HK-2 (cell line): ENCODE measurements around the gene PER3.

ENCODE experiments used
- DNase-seq: peaks from one replicate; pipeline ENCODE4 v3.0.0-alpha.2; 2018; ENCODE audit not compliant: unreplicated experiment

The PER3 gene

DNA sequence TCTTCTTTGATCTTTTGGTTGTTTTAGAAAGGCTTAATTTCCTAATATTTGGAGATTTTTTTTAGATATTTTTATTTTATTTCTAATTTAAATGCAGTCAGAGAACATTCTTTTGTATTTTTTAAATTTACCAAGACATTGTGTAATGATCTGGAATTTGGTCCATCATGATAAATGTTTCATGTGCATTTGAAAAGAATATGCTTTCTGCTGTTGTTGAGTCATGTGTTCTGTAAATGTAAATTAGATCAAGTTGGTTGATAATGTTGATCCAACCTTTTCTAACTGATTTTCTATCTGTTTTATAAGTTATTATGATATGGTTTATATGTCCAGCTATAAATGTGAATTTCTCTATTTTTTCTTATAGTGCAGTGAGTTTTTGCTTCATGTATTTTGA lies 48.9 kb downstream of the PER3 start:
- DNase-seq = no peak

- DNase-seq = no peak
These were observed 54.6 kb downstream of the PER3 start for GRCh38 chr1:7838714-7839113.

- no peak for DNase-seq
These were observed 55.4 kb downstream of the PER3 start for GRCh38 chr1:7839526-7839925.

DNA sequence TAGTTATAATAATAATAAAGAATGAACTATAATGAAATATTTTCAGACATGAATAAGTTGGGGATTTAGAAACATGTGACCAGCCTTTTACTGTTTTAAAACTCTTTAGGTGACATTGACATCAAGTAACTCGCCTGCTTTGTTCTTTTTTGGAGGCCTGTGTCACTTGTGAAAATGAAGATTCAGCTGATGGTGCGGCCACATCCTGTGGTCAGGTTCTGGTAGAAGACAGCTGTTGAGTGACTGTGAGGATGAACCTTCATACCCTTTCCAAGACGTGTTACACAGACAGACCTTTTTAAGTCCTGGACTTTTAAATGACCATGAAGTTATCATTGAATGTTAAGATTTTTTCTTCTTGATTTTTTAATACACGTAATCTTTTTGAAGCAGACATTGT lies 58.4 kb downstream of the PER3 start:
- no peak for DNase-seq

- no peak for DNase-seq
These were observed 61.7 kb downstream of the PER3 start for GRCh38 chr1:7845761-7846160.

DNA sequence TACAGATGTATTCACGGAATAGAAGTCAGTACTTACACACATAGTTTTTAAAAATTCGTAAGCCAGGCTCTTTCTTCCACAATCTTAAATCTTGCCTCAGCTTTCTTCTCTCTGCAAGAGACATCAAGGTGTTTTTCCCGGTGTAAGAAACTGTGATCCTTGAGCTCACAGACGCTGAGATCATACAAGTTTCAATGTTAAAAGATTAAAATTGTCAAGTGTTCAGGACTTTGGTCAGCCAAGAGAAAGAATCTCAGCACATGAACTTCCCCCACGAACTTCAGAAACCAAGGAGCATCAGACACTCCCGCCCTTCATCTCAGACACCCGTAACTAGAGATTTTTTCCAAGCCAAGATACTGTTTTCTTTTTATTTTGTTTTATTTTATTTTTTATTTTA lies 62.6 kb downstream of the PER3 start:
- DNase-seq = no peak

GRCh38 chr1:7847599-7847998 lies 63.5 kb downstream of the PER3 start:
- no peak for DNase-seq

DNA sequence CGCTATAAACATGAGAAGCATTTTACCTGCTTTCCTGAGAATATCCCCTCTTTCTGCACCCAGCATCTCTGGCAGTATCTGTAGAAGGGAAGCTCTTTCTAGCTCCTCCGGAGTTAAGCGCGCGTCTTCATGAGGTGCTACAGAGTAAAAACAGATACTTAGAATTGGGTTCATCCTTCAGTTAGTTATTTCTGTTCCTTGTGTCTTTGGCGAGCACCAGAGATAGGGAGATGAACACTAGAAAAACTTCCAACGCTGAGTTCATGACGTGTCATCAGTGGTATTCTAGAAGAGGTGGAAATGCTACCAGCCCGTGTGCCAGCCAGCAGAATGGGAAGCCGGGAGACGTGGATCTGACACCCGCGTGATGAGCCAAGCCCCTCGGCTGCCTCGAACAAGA lies 66.7 kb downstream of the PER3 start:
- no peak for DNase-seq

DNA sequence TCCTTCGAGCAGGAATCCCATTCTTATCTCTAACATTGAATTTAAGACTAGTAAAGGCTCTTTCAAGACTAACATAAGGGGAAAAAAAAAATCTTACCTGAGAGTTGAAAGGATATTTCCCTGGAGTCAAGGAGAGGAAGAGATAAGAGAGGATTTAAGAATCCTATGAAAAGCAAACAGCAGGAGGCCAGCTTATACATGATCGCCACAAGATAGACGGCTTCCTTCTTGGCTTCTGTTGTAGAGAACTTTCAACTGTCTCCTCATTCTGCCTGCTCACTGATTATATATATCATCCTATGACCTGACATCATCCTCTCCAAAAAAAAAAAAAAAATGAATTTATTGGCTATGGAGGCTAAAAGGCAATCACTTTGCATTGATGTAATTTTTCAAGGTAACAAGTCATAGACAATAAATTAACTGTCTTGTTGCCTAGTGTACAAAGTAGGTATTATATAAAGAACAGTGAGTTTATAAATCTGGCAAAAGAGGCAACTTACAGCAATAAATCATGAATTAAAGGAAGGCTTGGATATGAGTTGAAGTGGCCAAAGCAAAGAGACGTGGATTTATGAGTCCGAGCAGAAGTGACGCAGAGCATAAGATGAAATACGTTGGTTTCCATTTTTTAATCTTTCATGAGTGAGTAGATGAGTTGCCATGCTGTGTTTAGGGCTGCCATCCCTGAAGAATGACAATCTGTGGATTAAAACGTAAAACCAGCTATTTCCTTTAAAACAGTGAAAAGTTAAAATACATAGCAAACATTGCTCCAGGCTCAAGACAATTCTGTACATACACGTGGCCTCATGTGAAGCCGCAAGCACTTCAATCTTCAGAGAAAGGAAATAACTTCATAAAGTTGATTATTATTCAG lies 69.0 kb downstream of the PER3 start, which contains the start of gene UTS2:
TSS of gene UTS2 (minus strand) at position 262 of the 880 bp plus-strand sequence. CDS start at position 200, 62 bp downstream.
- DNase-seq = no peak

- no peak for DNase-seq
These were observed 69.6 kb downstream of the PER3 start for GRCh38 chr1:7853684-7854026.

DNA sequence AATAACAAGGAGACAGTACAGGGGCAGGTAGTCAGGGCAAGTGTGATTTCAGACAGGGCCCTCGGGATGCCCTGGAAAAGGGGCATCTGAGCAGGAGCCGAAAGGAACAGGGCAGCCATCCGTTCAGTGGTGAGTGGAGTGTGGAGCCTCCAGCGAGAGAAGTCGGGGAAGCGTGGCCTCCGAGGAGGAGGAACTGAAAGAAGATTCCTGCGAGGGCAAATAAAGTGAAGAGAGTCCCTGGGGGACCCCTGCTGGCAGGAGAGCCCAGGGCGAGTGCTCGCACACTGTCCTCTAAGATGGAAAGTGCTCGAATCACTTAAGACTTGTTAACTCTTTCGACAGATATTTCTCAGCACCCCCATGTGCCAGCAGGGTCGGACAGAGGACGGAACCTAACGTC lies 72.3 kb downstream of the PER3 start:
- DNase-seq = peak; percentile 6

GRCh38 chr1:7857000-7857399 lies 72.9 kb downstream of the PER3 start:
- DNase-seq = no peak

DNA sequence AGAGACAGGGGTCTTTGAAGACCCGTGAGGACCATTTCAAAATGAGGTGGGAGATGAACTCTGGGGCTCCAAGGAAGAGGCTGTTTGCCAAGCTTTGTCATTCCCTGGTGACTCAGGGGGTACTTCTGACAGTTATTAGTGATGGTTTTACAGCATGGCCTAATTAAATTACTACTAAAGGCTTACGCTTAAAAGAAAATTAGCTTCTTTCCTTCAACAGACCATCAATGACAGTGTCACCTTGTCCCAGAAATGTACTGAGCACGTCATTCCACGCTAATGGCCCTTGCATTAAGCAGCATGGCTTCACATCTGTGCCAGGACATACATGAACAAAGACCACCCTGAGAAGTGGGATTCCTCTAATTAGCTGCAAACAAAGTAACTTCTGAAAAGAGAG lies 73.9 kb downstream of the PER3 start:
- DNase-seq = no peak

DNA sequence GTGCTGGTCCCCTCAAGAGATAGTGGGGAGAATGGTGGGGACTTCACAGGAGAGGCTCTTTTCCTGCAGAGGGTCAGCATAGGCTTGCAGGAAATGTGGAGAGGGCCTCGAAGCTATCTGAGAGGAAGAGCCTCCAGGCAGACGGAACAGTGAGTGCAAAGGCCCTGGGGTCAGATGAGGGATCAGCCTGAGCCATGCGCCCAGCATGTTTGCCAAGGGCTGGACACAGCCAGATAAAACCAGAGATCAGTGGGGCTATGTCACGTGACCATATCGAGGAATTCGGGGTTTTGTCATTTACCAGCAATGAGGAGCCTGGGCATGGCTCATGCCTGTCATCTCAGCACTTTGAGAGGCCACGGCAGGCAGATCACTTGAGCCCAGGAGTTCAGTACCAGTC lies 75.3 kb downstream of the PER3 start:
- no peak for DNase-seq

DNA sequence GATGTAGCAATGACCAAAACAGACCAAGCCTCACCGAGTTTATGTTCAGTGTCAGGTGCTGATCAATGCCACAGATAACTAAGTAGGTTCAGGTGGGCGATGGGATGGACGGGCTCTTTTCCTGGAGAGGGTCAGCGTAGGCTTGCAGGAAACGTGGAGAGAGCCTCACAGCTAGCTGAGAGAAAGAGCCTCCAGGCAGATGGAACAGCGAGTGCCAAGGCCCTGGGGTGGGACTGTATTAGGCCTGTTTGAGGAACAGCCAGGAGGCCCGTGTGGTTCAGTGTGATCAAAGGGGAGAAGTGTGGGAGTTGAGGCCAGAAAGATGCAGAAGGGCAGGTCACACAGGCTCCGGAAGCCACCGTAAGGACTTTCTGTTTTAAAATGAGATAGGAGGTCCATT lies 76.0 kb downstream of the PER3 start:
- DNase-seq = no peak

DNA sequence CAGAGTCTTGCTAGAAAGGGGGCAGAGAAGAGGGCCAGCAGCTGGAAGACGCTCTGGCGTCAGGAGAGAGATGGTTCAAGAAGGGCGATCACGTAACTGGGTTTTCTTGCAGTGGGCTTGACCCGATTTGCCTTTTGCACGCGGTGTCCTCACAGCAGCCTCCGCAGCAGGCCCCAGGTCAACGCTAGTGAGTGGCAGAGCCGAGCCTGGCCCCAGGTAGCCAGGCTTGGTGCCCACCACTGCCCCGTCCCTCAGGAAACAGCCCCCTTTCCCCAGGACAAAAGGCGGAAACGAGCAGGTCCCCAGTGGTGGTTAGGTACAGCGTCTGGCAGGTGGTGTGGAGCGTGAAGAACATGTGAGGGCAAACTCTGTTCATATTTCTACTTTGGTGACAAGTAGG lies 77.4 kb downstream of the PER3 start:
- DNase-seq = no peak

- DNase-seq = no peak
These were observed 78.3 kb downstream of the PER3 start for GRCh38 chr1:7862211-7863060.

GRCh38 chr1:7863756-7864328 lies 79.8 kb downstream of the PER3 start:
- no peak for DNase-seq

- no peak for DNase-seq
These were observed 81.9 kb downstream of the PER3 start for GRCh38 chr1:7865978-7866377.

GRCh38 chr1:7868070-7868780 lies 84.1 kb downstream of the PER3 start:
- DNase-seq = no peak

DNA sequence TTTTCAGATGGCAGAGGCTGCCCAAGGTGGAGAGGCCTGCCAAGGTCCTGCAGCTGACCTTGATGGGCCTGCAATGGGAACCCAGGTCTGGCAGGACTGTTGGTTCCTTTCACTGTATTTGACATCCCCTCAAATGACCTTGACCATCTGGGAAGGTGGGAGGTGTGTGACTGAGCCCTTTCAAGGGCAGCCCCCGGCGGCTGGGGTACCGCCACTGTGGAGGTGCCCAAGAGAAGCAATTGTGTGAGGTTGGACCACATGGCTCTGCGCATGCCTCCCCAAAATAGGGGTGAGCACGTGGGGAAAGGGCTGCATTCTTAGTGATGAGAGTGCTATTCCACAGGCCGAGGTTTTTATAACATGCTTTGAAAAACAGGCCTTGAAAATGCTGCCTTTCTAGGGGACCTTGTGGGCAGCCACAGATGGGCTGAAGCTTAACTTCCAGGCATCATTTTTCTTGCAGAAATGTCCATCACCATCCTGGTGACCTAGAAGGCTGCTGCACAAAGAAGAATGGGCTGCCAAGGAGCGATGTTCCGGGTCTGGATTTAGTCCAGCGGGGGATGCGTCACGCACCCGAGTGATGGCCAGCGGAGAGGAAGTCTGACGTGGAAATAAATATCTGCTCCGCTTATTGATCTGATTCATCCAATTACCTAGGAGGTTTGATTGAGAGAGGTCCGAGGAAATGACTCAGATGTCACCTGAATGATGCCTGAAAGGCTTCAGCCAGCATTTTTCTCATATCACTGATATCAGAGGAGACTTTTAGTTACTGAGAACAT lies 85.2 kb downstream of the PER3 start:
- DNase-seq = no peak
